ENCODE data around the gene DPM3. TPM values are rescaled to one million over a fixed set of nuclear protein-coding genes. Genes with fewer than 3 reads are reported as not detected.

The DPM3 gene
- total and polyA plus RNA-seq, 2 of the 13 experiments (the other 11 are each of a cell fraction or from before 2014, with no cell fraction given) = 23.2 to 53.4 TPM

DNA sequence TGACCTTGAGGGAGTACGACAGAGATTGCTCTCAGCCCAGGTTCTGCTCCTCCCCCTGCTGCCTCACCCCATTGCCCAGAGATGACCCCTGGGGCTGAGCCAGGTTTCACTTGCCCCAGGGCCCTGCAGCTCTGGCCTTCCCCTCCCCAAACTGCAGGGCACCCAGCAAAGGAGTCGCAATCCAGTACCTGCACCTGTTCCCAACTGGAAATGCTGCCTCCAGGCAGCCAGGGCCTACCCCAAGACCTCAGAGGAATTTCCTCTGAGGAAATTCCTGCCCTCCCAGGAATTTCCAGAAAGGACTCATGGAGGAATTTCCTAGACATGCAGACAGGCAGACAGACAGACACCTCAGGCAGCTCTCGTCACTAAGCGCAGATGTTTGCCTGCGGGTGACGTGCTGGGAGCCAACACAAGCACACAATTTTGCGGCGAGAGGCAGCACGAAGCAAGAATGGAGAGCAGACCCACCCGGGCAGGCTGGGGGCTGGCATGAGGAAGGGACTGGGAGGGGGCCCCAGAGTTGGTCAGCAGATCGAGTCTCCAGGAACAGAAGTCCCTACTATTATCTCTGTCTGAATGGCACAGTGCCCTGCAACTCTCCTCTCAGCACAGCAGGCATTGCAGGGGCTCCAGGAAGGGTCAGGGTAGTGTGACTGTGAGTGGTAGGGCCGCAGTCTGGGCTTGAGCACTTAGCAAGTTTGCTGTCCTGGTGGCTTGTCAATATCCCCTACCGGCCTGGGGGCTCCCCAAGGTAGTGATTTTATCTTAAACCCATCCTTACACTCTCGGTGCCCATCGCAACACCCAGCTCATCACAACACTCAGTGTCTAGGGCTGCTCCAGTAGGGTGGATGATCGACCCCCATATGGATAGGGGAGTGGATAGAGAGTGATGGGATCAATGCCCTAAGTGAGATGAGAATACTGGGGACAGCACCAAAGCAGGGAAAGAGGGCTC lies 15.5 kb downstream of the DPM3 start (continued):
- TF ChIP-seq, protein P1, sequence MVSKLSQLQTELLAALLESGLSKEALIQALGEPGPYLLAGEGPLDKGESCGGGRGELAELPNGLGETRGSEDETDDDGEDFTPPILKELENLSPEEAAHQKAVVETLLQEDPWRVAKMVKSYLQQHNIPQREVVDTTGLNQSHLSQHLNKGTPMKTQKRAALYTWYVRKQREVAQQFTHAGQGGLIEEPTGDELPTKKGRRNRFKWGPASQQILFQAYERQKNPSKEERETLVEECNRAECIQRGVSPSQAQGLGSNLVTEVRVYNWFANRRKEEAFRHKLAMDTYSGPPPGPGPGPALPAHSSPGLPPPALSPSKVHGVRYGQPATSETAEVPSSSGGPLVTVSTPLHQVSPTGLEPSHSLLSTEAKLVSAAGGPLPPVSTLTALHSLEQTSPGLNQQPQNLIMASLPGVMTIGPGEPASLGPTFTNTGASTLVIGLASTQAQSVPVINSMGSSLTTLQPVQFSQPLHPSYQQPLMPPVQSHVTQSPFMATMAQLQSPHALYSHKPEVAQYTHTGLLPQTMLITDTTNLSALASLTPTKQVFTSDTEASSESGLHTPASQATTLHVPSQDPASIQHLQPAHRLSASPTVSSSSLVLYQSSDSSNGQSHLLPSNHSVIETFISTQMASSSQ (IDR thresholded peaks at IDR 0.05; ENCODE audit: low read depth) = no peak
- TF ChIP-seq, protein P1 (CRISPR knock-in tag; IDR thresholded peaks at IDR 0.05; ENCODE audit: borderline replicate concordance) = peak; percentile 26; the same call in 1 of the 2 replicates
- TF ChIP-seq, protein P2, sequence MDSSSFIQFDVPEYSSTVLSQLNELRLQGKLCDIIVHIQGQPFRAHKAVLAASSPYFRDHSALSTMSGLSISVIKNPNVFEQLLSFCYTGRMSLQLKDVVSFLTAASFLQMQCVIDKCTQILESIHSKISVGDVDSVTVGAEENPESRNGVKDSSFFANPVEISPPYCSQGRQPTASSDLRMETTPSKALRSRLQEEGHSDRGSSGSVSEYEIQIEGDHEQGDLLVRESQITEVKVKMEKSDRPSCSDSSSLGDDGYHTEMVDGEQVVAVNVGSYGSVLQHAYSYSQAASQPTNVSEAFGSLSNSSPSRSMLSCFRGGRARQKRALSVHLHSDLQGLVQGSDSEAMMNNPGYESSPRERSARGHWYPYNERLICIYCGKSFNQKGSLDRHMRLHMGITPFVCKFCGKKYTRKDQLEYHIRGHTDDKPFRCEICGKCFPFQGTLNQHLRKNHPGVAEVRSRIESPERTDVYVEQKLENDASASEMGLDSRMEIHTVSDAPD (CRISPR knock-in tag; IDR thresholded peaks at IDR 0.05) = no peak
- no peak for TF ChIP-seq YY1 (IDR thresholded peaks at IDR 0.05; ENCODE audit: insufficient read depth, insufficient replicate concordance, low read depth, low read length)
- TF ChIP-seq ZNF367 (CRISPR knock-in tag; IDR thresholded peaks at IDR 0.05; ENCODE audit: borderline replicate concordance) = no peak
- TF ChIP-seq HOXD1 (CRISPR knock-in tag; IDR thresholded peaks at IDR 0.05) = no peak
- TF ChIP-seq, protein P3, sequence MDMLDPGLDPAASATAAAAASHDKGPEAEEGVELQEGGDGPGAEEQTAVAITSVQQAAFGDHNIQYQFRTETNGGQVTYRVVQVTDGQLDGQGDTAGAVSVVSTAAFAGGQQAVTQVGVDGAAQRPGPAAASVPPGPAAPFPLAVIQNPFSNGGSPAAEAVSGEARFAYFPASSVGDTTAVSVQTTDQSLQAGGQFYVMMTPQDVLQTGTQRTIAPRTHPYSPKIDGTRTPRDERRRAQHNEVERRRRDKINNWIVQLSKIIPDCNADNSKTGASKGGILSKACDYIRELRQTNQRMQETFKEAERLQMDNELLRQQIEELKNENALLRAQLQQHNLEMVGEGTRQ (IDR thresholded peaks at IDR 0.05; ENCODE audit: low read depth, low read length) = no peak
- TF ChIP-seq, protein P3 (CRISPR knock-in tag; IDR thresholded peaks at IDR 0.05; ENCODE audit: borderline replicate concordance) = no peak
- TF ChIP-seq FOXJ3 (CRISPR knock-in tag; IDR thresholded peaks at IDR 0.05; ENCODE audit: borderline replicate concordance) = no peak
- TF ChIP-seq HNRNPK (IDR thresholded peaks at IDR 0.05; ENCODE audit: low read depth, low read length, poor library complexity, severe bottlenecking) = no peak
- no peak for TF ChIP-seq ZNF558 (CRISPR knock-in tag; IDR thresholded peaks at IDR 0.05; ENCODE audit: borderline replicate concordance)
- TF ChIP-seq ZNF326 (CRISPR knock-in tag; IDR thresholded peaks at IDR 0.05; ENCODE audit: borderline replicate concordance) = no peak
- TF ChIP-seq ZNF709 (CRISPR knock-in tag; IDR thresholded peaks at IDR 0.05) = no peak
- TF ChIP-seq THAP11 (CRISPR knock-in tag; IDR thresholded peaks at IDR 0.05) = no peak
